Panc1 (cell line): ENCODE data around the gene COIL.

ENCODE experiments used
- POLR2AphosphoS5 ChIP-seq: IDR thresholded peaks from 2 replicates; pipeline ENCODE4 v1.6.1; 2012; ENCODE audit warnings: mild to moderate bottlenecking, low read depth, low read length, moderate library complexity
- REST ChIP-seq, 2 experiments: IDR thresholded peaks; 2 replicates each; pipeline ENCODE4 v1.6.1; 2011 to 2012; ENCODE audit warnings: low read depth in 2 of 2, control low read depth in 1 of 2, low read length in 1 of 2, mild to moderate bottlenecking in 1 of 2, moderate library complexity in 1 of 2; ENCODE audit not compliant: insufficient read depth in 1 of 2
- SIN3A ChIP-seq: IDR thresholded peaks from 2 replicates; pipeline ENCODE4 v1.6.1; 2012; ENCODE audit warnings: low read depth, mild to moderate bottlenecking, low read length, moderate library complexity, borderline replicate concordance; ENCODE audit not compliant: insufficient read depth
- TF ChIP-seq, protein P1 (sequence below): fragments of 450-650 bp; IDR thresholded peaks from 2 replicates; pipeline ENCODE4 v1.5.1; 2017; ENCODE audit warnings: mild to moderate bottlenecking

GRCh38 chr17:56936697-56937322, 24.0 kb downstream of the COIL start:
- no peak for TF ChIP-seq REST (IDR thresholded peaks at IDR 0.05; ENCODE audit: insufficient read depth in 1 of 2, low read depth in 2 of 2, low read length in 1 of 2)
- TF ChIP-seq, protein P1, sequence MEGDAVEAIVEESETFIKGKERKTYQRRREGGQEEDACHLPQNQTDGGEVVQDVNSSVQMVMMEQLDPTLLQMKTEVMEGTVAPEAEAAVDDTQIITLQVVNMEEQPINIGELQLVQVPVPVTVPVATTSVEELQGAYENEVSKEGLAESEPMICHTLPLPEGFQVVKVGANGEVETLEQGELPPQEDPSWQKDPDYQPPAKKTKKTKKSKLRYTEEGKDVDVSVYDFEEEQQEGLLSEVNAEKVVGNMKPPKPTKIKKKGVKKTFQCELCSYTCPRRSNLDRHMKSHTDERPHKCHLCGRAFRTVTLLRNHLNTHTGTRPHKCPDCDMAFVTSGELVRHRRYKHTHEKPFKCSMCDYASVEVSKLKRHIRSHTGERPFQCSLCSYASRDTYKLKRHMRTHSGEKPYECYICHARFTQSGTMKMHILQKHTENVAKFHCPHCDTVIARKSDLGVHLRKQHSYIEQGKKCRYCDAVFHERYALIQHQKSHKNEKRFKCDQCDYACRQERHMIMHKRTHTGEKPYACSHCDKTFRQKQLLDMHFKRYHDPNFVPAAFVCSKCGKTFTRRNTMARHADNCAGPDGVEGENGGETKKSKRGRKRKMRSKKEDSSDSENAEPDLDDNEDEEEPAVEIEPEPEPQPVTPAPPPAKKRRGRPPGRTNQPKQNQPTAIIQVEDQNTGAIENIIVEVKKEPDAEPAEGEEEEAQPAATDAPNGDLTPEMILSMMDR, result no peak
- no peak for TF ChIP-seq POLR2AphosphoS5
- no peak for TF ChIP-seq SIN3A
